Measurements from ENCODE around the gene ARL14EP. TPM values are rescaled to one million over a fixed set of nuclear protein-coding genes. Genes with fewer than 3 reads are reported as not detected.

ARL14EP gene
- 34.0 and 34.3 TPM in 2 replicates for total RNA-seq

DNA sequence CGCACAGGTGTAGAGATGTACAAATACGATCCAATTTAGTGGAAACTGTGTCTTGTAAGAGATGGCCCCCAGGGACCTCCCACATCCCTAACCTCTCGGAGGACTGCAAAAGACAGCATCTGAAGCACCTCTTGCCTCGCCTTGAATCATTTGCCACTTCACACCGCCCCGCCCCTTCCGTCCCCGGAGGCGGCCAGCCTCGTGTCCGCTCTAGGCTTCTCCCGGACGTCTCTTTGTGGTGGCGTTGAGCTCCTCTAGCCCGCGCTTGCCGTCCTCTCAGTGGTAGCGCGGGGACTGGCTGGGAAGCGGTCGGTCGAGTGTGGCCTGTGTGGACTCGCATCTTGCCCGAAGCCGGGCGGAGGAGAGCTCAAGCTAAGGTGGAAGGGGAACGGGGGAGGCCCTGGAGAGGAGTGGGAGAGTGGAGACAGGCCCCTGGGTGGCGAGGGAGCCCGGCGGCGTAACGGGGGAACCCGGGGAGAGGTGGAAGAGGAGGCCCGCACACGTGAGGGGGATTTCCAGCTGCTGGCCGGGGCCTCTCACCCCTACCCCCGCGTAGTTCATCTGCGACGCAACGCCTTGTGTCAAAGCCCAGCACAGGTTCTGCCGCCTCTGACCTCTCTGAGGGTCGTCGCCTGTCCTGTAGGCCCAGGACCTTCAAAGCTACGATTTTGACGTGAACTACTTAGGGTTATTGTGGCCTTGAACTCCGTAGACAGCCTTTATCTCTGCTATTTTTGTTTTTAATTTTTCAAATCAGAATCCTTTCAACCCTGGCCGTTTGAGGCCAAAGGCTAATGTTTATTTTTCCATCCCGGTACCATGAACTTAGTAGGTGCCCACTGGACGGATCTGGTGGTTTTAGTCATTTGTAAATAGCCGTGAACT, at the start of gene ARL14EP:
ARL14EP (plus strand) TSS at position 279 of the 885 bp plus-strand sequence. CDS start 7,845 bp downstream, outside the sequence.
- intact Hi-C loops (cut with micrococcal nuclease): loop anchor here (5.0 to 10.0 kb wide), 2 partner anchors 1044 to 1182 kb away; partner anchors contain the start of genes DCDC1, DNAJC24, ELP4 and IMMP1L

DNA sequence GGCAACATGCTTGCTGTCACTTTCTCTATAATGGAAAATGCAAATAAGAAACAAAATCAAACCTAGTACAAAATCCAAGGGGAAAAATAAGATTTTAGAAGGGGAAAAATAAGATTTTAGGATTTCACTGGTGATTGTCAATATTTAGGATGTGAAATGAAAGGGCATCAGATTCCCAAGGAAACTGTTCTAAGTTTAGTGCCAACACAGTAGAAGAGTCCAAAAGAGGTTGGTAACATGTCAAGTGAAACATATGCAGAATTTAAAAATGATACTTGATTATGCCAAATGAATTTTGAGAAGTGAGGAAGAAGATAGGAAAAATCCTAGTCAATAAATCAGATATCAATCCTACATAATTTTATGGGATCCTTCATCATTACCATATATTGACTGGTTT, 45.7 kb upstream of the ARL14EP start:
- intact Hi-C loops (cut with micrococcal nuclease): no loop called here

DNA sequence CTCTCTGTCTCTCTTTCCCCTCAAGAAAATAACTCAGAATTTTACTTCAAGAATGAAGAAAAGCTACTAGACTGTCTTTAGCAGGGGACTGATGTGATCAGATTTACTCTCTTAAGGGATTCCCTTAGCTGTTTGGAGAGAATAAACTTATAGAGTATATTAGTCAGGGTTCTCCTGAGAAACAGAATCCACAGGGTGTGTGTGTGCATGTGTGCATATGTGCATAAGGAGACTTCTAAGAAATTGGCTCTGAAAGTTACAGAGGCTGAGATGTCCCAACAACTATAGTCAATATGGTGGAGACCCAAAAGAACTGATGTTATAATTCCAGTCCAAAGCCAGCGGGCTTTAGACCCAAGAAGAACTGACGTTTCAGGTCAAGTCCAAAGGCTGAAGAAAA, 43.1 kb upstream of the ARL14EP start:
- intact Hi-C loops (cut with micrococcal nuclease): no loop called here

DNA sequence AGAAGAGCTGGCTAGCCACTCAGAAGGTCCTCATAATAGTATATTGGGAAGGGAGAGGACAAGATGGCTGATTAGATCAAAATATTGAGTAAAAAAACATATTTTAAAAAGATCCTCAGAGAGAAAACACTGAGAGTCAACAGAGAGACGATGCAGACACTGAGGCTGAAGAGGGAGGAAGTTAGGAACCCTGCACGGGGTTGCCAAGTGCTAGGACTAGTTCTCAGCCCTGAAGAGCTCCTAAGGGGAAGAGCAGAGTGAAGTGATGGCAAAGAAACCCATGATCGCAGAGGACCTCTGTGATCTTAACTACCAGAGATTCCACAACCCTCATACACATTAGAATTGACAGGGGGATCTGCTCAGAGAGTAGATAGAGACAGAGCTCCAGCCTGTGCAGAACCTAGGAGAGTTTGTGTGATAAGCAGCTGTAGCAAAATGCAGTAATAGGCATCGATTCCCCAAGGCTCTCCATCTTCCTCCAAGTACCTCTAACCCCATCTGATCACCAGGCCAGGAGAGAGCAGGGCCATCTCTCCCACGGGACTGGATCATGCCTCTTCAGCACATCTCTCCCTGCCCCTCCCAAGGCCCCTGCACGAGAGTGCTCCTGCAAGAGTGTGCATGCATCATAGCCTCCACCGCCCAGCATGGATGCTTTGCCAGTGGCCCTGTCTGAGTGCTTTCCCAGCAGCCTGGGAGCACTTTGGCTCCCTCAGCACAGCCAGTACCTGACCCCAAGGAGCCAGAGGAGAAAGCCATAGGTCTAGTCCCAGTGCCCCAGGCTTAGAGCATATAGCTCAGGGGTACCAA, 41.2 kb upstream of the ARL14EP start:
- intact Hi-C loops (cut with micrococcal nuclease): no loop called here

DNA sequence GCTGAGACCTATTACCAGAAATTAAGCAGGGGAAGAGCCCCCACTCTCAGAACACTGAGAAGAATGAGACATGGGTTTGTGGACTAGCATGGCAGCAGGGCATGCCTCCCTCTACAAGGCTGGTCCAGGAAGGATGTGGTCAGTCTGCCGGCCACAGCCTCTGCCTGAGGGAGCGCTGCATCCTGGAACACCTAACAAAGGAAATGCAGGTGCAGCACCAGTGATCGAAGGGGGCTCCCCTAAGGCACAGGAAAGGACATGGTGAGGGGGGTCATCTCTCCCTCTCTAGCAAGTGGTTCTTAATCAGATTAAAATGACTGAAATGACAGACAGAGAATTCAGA, 40.6 kb upstream of the ARL14EP start:
- intact Hi-C loops (cut with micrococcal nuclease): no loop called here

DNA sequence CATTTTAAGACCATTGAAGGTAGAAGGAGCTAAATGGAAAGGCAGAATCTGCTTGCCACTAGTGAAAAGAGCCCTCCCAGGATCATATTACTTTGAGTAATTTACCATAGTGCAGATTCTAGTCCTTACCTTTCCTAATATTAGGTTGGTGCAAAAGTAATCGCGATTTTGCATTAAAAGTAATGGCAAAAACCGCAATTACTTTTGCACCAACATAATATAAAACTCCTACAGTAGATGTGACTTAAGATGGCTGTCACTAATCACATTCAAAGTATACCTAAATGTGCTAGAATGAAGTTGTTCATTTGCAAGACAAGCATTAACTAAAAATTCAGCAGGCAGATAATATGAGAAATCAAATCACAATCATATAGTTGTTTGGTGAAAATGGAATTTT, 38.1 kb upstream of the ARL14EP start:
- intact Hi-C loops (cut with micrococcal nuclease): no loop called here

DNA sequence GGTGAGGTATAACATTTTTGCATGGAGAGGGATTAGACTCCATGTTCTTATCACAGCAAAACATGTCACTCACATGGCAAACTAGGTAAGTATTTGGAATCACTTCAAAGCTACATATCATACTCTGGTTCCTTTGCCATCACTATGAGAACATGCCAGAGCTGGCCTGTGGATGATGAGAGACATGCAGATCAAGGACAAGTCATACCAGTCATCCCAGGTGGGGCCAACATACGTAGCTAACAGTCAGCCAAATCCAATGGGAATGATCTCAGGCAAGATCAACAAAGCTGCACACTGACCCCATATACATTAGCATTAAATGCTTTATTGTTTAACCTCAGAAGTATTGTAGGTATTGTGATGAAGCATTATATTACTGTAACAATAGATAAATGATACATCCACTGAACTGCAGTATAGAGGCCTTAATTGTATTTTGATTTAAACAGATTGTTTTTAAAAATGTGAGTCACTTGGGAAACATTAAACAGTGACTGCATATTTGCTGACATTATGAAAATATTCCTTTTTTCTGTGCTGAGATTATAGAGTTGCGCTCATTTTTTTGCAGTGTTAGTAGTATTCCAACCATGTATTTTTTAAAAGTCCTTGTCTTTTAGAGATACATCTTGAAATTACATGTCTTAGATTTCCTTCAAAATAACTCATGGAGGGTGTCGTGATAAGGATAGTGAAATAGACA, 37.3 kb upstream of the ARL14EP start:
- intact Hi-C loops (cut with micrococcal nuclease): no loop called here

DNA sequence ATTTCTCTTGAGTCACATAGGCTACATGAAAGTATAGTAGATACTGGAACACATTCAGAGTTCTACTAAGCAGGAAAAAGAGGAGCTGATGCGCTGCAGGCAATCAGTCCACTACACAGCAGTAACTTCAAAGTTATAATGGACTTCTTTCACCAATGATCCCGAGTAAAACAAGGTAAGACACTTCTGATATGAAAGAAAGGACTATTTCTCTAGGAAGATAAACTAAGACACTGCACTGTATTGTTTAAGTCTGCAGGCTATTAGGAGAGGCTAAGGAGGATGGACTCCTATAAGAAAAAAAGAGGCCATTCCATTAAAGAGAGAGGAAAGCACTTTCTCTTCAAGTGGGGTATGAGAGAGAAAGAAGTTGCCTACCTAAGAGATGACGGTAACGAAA, 31.6 kb upstream of the ARL14EP start:
- intact Hi-C loops (cut with micrococcal nuclease): no loop called here

DNA sequence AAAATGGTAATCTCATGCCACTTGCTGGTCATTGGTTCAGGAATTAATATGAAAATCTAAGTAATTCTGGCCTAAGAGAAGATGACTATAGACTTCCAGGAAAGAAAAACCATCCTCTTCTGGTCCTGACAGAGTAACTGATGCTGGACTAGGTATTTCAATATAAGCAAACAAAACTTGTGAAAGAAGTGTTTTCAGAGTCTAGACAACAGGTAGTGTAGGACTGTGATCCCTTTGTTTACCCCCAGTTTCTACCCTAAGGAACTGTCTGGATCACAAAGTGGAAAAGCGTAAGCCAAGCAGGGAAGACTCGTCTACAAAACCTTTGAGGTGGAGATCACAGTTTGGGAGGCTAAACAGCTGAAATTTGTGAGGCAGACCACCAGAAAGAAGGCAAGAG, 30.4 kb upstream of the ARL14EP start:
- intact Hi-C loops (cut with micrococcal nuclease): no loop called here

DNA sequence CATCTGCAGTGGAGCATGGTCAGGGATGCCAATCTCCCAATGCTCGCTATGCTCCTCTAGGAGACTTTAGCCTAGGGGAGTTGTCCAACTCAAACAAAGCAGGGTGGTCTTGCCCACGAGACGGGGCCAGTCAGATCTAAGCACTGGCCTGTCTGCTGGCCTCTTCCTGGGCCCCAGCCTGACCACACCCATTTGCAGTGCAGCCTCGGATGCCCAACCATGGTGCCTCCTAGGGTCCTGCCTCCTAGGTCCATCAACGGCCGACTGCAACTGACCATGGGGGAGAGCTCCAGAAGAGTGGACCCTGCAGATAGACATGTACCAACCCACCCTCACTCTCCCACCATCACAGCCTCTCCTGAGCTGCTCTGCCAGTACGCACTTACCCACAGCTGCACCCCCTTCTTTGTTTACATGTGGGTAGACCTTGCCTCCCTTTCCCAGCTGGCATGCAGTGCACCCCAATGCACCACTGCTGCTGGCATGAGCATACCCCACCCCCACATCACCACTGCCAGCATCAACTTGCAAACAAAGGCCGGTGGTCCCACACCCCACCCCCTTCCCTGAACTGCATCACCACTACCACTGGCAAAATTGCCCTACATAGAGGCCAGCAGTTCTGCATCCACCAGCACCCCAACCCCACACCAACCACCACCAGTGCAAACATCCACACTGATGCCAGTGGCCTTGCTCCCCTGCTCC, 27.6 kb upstream of the ARL14EP start:
- intact Hi-C loops (cut with micrococcal nuclease): no loop called here

DNA sequence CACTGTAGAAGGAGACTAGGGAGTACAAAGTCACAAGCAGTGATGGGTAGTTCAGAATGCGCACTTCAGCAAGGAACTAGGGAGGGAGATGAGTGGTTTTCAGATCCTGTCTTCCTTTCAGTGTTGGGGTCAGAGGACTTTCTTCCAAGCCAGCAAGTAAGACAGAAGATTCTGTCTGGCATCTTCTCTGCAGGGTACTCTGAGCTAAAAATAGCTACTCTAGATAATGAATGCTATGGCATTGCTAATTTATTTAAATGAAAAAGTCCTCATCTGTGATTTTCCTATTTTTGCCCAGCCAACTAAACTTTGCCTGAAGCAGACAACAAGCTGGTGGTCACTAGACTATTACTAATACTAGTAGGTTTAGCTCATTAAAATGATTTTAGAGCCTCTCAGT, 18.3 kb upstream of the ARL14EP start:
- intact Hi-C loops (cut with micrococcal nuclease): no loop called here

DNA sequence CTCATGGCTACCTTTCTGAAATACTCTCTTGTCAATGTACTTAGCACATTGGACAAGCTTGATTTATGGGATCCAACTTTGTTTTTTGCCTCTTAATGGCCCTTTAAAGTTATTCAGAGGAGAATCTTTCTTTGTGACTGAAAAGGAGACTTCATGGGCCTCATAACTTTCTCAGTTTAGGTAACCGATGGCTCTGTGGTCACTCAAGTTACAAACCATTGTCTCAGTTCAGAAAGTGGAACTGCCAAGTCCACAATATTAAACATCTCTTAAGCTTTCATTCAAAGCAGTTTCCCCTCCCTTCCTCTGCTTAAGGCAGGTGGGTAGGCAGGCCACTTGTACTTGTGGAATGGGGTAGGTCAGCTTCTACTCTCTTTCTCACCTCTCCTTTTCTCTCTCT, 12.3 kb upstream of the ARL14EP start:
- intact Hi-C loops (cut with micrococcal nuclease): no loop called here

DNA sequence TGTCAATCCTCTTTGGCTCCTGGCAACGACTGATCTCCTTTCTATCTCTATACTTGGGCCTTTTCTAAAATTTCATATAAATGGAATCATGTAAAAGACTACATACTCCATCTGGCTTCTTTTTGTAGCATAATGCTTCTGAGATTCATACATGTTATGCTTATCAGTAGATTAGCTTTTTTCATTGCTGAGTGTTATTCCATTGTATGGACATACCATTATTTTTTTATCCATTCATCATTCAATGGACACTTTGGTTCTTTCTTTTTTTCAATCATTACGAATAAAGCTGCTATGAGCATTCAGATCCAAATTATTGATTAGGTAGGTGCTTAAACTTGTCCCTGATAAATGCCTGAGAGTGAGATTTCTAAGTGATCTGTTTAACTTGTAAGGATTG, 11.7 kb upstream of the ARL14EP start:
- intact Hi-C loops (cut with micrococcal nuclease): no loop called here

DNA sequence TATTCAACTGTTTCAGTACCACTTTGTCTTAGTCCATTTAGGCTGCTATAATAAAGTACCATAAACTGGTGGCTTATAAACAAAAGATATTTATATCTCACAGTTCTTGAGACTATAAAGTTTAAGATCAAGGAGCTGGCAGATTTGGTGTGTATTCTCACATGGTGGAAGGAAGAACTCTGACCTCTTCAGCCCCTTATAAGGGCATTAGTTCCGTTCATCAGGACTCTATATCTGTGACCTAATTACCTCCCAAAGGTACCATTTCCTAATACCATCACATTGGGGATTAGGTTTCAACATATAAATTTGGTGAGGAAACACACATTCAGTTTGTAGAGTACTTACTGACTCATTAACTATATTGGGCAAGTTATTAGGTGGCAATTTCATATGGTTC, 10.7 kb upstream of the ARL14EP start:
- intact Hi-C loops (cut with micrococcal nuclease): no loop called here

DNA sequence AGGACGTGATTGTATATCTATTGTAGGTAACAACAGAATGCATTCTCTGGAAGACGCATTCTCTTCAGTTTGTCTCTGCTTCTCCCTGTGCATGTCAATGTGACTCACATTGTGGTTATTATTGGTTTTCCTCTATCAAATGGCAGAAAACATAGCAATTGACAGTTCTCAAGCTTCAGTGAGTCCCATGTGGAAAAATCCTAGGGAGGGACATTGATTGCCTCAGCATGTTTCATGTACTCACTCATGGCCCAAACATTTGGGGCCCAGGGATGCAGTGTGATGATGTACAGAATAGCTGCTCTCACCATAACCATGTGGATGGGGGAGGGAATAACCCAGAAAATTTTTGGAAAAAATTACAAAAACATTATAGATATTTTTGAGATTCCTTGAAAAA, 9.3 kb upstream of the ARL14EP start:
- intact Hi-C loops (cut with micrococcal nuclease): no loop called here

DNA sequence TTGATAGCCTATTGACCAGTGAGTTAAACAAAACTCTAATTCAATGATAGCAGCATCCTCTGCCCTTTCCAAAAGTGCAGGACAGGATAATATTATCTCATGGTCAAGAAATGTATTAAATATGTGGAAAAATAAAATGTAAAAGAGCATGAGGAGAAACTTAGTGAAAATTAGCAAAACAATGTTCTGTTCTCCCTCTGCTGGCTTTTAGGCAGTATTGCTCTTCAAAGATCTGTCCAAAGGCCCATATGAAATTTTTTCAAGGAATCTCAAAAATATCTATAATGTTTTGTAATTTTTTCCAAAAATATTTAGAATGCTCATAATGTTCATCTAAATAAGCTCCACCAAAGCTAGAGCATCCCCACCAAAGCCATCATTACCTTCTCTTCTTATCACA, 8.3 kb upstream of the ARL14EP start:
- intact Hi-C loops (cut with micrococcal nuclease): no loop called here

DNA sequence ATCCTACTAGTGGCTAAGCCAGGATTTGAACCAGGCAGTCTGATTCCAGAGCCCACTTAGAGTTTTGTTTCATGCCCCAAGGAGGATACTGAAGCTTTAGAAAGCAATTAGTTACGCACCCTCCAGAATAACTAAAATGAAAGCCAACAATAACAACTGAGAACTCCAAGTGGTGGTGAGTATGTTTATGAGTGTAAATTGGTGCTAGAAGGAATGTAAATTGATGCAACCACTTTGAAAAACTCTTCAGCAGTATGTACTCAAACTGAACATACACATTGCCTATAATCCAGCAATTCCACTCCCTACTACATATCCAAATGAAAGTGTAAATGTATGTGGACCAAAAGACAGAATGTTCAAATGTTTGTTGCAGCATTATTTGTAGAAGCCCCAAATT, 6.7 kb upstream of the ARL14EP start:
- intact Hi-C loops (cut with micrococcal nuclease): no loop called here

DNA sequence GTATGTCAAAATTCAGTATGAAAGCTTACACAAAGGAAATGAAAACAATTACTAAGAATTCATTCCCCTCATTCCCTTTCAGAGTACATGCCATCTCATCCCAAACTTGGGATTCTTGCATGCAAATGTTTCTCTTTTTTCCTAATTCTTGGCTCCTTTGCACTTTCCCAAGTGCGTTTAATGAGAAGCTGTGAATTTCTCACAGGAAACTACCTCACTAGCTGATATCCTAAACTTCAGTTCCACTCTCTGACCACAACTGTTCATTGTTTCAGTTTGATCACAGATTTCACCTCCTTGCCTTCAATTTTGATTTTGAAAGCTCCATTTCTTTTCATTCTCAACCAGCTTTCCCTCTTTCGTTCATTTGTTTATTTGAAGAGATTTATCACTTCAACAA, 5.9 kb upstream of the ARL14EP start:
- intact Hi-C loops (cut with micrococcal nuclease): no loop called here

DNA sequence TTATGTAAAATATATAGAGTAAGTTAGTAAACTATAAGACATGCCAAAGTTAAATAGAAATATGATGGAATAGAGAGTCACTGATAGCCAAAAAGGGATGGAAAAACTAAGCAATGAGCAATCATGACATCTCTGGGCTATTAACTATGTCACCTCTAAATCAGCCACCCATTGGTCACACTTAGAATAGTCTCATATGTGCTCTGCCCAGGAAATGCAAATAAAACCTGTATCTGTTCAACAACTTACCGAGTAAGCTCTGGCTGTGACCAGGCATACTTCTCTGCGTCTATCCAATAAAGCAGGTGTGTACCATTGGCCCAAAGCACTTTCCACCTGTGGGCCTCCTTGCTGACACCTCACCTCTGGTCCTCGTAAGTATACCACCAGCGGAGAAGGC, 1.6 kb upstream of the ARL14EP start:
- intact Hi-C loops (cut with micrococcal nuclease): loop anchor here (5.0 to 10.0 kb wide), 2 partner anchors 1046 to 1183 kb away; partner anchors contain the start of genes DCDC1, DNAJC24, ELP4 and IMMP1L

DNA sequence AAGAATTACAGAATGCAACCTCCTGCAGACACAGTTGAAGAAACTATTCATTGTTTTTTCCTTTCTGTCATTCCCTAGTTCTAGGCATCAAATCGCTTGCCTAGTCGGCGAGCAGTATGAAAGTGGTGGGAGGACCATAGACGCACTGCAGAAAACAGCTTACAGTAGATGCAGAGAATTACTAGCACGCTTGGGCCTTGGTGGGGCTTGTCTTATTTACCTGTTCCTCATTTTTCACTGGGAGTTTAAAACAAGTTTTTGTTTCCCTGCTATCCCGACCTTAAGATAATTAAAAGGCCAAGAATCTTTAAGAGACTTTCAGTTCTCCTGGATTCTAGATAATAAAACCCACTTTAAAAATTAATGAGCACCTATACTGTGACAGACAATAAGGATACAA, 713 bp upstream of the ARL14EP start:
- intact Hi-C loops (cut with micrococcal nuclease): loop anchor here (5.0 to 10.0 kb wide), 2 partner anchors 1045 to 1183 kb away; partner anchors contain the start of genes DCDC1, DNAJC24, ELP4 and IMMP1L

All from T-helper 2 cell treated with Interferon-gamma antibody and Interleukin-4, amounts not matched to agents 100 ng/mL and 5 ng/mL, for 36 hours (primary cell).